ENCODE data around the gene CDC20. TPM values are rescaled to one million over a fixed set of nuclear protein-coding genes. Genes with fewer than 3 reads are reported as not detected.

Gene CDC20
- polyA plus RNA-seq, result 0.58 TPM

DNA sequence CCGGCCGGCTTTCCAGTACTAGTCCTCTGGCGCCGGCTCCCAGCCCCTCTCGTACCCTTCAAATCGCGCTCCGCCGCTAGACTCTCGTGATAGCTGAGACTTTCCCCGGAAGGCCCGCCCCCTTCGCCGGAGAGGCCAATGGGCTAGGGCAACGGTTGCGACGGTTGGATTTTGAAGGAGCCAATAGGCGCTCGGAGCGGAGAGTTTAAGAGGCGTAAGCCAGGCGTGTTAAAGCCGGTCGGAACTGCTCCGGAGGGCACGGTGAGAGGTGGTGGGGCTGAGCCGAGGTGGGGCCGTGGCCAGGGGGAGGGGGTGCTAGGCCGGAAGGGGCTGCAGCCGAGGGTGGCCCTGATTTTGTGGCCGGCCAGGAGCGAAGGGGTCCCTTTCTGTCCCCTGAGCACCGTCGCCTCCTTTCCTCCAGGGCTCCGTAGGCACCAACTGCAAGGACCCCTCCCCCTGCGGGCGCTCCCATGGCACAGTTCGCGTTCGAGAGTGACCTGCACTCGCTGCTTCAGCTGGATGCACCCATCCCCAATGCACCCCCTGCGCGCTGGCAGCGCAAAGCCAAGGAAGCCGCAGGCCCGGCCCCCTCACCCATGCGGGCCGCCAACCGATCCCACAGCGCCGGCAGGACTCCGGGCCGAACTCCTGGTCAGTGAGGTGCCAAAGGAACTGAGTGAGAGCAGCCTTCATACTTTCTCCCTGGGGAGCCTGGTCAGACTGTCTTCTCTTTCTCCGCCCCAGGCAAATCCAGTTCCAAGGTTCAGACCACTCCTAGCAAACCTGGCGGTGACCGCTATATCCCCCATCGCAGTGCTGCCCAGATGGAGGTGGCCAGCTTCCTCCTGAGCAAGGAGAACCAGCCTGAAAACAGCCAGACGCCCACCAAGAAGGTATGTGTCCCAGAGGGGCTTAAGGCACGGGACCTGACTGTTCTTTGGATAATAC, at the start of gene CDC20:
Gene CDC20, plus strand, starts transcription at position 236 of the 948 bp plus-strand sequence. Its CDS starts 235 bp downstream, at position 471.
- Mint-ChIP-seq H3K9me3 (no peaks in the 10 kb centered on the region), H3K27me3 (no peaks in the 10 kb centered on the region), H3K4me1 (peaks cover 10 to 12% (median 11%) of the 10 kb centered on the region in 3 donors), H3K36me3 (peaks cover 4% of the 10 kb centered on the region), H3K27ac (peak within 1 kb of the TSS; percentile 62 to 91 (median 81)), H3K4me3 (peak within 1 kb of the TSS; percentile 87 to 97 (median 90))

DNA sequence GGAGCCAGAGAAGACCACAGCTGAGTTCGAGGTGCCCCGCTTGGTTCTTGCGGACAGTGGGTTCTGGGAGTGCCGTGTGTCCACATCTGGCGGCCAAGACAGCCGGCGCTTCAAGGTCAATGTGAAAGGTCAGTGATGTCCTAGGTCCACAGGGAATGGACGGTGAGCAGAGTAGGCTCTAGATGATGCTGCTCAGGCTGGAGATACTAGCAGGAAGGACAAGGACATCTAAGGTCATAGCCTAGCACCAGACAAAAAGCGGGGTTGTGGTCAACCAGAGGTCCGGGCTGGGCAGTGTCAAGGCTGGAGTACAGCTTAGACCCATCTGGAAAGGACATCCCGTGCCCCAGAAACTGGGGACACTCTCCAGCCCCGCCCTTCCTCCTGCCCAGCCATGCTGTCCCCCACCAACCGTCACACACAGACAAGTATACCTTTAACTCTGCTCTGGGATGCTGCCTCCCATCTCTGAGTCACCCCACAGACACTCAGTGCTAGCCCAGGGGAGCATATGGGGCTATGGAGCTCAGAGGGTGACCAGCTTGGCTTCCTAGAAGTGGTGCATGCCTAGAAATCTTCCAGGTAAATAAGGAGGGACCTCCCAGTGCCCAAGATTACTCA, 49.3 kb upstream of the CDC20 start:
- Mint-ChIP-seq H3K27ac (no peak overlapping the region), H3K4me3 (no peak overlapping the region), H3K27me3 (peaks cover 15% of the 10 kb centered on the region), H3K9me3 (no peaks in the 10 kb centered on the region), H3K36me3 (no peaks in the 10 kb centered on the region), H3K4me1 (peaks cover 0 to 2% (median 0%) of the 10 kb centered on the region in 3 donors)

DNA sequence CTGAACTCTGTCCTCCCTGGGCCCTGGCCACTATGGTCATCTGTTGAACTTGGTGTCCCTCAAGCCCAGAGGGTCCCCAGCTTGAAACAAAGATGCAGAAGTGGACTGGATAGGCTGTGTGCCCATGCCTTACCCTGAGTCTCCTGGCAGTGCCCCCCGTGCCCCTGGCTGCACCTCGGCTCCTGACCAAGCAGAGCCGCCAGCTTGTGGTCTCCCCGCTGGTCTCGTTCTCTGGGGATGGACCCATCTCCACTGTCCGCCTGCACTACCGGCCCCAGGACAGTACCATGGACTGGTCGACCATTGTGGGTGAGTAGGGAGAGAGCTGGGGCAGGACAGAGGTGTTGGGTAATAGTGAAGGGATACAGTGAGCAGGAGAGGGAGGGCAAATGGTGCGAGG, 47.3 kb upstream of the CDC20 start:
- Mint-ChIP-seq H3K4me3 (no peak overlapping the region), H3K4me1 (no peaks in the 10 kb centered on the region), H3K27me3 (peaks cover 5% of the 10 kb centered on the region), H3K27ac (no peak overlapping the region), H3K36me3 (no peaks in the 10 kb centered on the region), H3K9me3 (no peaks in the 10 kb centered on the region)

- Mint-ChIP-seq H3K27ac (no peak overlapping the region), H3K36me3 (no peaks in the 10 kb centered on the region), H3K4me1 (no peaks in the 10 kb centered on the region), H3K4me3 (no peak overlapping the region), H3K9me3 (no peaks in the 10 kb centered on the region), H3K27me3 (peaks cover 4% of the 10 kb centered on the region)
Observed at GRCh38 chr1:43312212-43312623, 46.6 kb upstream of the CDC20 start.

GRCh38 chr1:43312663-43313515, 45.9 kb upstream of the CDC20 start:
- H3K9me3 Mint-ChIP-seq, result no peaks in the 10 kb centered on the region
- H3K4me3 Mint-ChIP-seq, result no peak overlapping the region
- no peak overlapping the region for H3K27ac Mint-ChIP-seq
- H3K27me3 Mint-ChIP-seq, result peaks cover 4% of the 10 kb centered on the region
- no peaks in the 10 kb centered on the region for H3K36me3 Mint-ChIP-seq
- H3K4me1 Mint-ChIP-seq, result peaks cover 0 to 2% (median 0%) of the 10 kb centered on the region in 3 donors

DNA sequence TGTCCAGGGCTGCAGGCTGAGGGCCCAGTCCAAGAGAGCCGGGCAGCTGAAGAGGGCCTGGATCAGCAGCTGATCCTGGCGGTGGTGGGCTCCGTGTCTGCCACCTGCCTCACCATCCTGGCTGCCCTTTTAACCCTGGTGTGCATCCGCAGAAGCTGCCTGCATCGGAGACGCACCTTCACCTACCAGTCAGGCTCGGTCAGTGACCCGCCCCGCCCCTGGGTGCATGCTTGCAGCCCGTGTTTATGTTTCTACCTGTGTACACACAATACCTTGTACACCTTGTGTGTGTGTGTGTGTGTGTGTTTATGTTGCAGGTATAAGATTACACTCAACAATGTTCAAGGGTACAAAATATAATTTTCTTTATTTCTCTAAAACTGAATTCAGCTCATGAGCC, 45.0 kb upstream of the CDC20 start:
- Mint-ChIP-seq H3K27ac (no peak overlapping the region), H3K4me1 (peaks cover 0 to 2% (median 0%) of the 10 kb centered on the region in 3 donors), H3K4me3 (no peak overlapping the region), H3K9me3 (no peaks in the 10 kb centered on the region), H3K36me3 (no peaks in the 10 kb centered on the region), H3K27me3 (peaks cover 4% of the 10 kb centered on the region)

DNA sequence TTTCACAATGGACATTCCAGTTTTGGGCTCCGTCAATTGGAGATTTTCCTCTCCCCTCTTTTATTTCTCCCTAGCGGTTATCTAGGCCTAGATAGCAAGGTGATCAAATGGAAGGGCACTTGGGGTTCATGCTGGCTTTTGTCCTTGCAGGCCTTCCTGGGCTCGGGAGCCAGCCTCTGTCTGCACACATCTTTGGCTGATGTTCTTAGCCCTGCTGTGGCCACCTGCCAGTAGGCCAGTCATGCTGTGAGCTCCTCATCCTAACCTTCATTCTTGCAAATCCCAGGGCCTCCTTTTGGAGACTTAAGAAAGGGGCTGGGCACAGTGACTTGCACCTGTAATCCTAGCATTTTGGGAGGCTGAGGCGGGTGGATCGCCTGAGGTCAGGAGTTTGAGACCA, 44.5 kb upstream of the CDC20 start:
- H3K27me3 Mint-ChIP-seq, result peaks cover 4% of the 10 kb centered on the region
- H3K9me3 Mint-ChIP-seq, result no peaks in the 10 kb centered on the region
- H3K4me3 Mint-ChIP-seq, result no peak overlapping the region
- H3K4me1 Mint-ChIP-seq, result peaks cover 0 to 2% (median 0%) of the 10 kb centered on the region in 3 donors
- H3K36me3 Mint-ChIP-seq, result no peaks in the 10 kb centered on the region
- no peak overlapping the region for H3K27ac Mint-ChIP-seq

GRCh38 chr1:43315481-43315880, 43.3 kb upstream of the CDC20 start:
- no peaks in the 10 kb centered on the region for H3K36me3 Mint-ChIP-seq
- H3K27me3 Mint-ChIP-seq, result peaks cover 4% of the 10 kb centered on the region
- no peak overlapping the region for H3K27ac Mint-ChIP-seq
- H3K9me3 Mint-ChIP-seq, result no peaks in the 10 kb centered on the region
- no peak overlapping the region for H3K4me3 Mint-ChIP-seq
- H3K4me1 Mint-ChIP-seq, result peaks cover 0 to 2% (median 0%) of the 10 kb centered on the region in 3 donors

GRCh38 chr1:43315963-43316737, 42.6 kb upstream of the CDC20 start:
- H3K9me3 Mint-ChIP-seq, result no peaks in the 10 kb centered on the region
- no peaks in the 10 kb centered on the region for H3K36me3 Mint-ChIP-seq
- no peak overlapping the region for H3K27ac Mint-ChIP-seq

DNA sequence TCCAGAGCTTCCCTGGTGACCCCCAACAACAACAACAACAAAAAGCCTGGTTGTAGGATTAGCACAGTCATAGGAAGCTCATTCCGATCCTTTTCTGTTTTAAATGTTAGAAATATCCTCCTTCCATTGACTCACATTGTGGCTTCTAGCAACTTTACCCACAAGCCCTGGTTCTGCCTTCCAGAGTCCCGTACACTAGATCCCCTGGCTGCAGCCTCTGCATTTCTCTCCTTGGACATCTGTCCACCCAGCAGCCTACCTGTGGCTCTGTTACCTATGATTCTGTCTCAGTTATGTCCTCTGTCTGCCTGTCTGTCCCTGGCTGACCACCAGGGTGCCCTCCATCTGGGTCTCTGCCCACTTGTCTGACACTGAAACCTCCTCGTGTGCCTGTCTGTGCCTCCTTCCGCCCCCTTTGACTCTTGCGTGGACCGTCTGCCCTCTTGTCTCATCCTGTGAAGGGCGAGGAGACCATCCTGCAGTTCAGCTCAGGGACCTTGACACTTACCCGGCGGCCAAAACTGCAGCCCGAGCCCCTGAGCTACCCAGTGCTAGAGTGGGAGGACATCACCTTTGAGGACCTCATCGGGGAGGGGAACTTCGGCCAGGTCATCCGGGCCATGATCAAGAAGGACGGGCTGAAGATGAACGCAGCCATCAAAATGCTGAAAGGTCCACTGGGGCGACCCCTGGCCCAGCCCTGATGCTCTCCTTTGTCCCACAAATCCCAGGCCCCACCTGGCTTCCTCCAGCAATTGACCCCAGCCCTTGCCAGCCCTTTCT, 41.9 kb upstream of the CDC20 start:
- Mint-ChIP-seq H3K9me3 (no peaks in the 10 kb centered on the region), H3K27me3 (peaks cover 4% of the 10 kb centered on the region), H3K36me3 (peaks cover 1% of the 10 kb centered on the region), H3K4me1 (peaks cover 0 to 2% (median 0%) of the 10 kb centered on the region in 3 donors), H3K4me3 (no peak overlapping the region), H3K27ac (peak overlapping the region in 1 of 3 donors; percentile 41)

More at GRCh38 chr1:43315963-43316737, 42.6 kb upstream of the CDC20 start:
- H3K4me1 Mint-ChIP-seq, result peaks cover 0 to 2% (median 0%) of the 10 kb centered on the region in 3 donors
- peaks cover 4% of the 10 kb centered on the region for H3K27me3 Mint-ChIP-seq
- no peak overlapping the region for H3K4me3 Mint-ChIP-seq

- H3K4me1 Mint-ChIP-seq, result peaks cover 0 to 2% (median 0%) of the 10 kb centered on the region in 3 donors
- no peaks in the 10 kb centered on the region for H3K9me3 Mint-ChIP-seq
- H3K27ac Mint-ChIP-seq, result no peak overlapping the region
- no peak overlapping the region for H3K4me3 Mint-ChIP-seq
- peaks cover 2% of the 10 kb centered on the region for H3K36me3 Mint-ChIP-seq
- peaks cover 2% of the 10 kb centered on the region for H3K27me3 Mint-ChIP-seq
Observed at GRCh38 chr1:43317817-43318471, 40.8 kb upstream of the CDC20 start.

DNA sequence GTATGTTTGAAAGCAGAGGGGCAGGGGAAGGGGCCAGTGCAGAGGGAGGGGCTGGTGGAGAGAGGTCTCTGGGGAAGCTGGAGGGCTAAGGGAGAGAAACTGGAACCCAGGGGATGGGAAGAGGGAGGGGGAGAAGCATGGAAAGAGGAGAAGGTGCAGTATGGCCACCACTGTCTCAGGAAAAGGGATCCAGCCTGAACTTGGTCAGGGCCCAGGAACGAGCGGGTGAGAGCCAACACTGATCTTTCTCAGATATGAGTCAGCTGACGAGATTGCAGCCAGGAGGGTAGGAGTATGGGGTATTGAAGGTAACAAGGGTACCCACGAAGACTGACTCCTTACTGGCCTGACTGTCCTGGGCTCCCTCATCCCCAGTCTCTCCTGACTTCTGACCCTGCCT, 40.0 kb upstream of the CDC20 start:
- no peaks in the 10 kb centered on the region for H3K9me3 Mint-ChIP-seq
- peaks cover 2% of the 10 kb centered on the region for H3K36me3 Mint-ChIP-seq
- H3K4me1 Mint-ChIP-seq, result peaks cover 0 to 2% (median 0%) of the 10 kb centered on the region in 3 donors
- peaks cover 2% of the 10 kb centered on the region for H3K27me3 Mint-ChIP-seq
- no peak overlapping the region for H3K4me3 Mint-ChIP-seq
- H3K27ac Mint-ChIP-seq, result no peak overlapping the region

- H3K4me1 Mint-ChIP-seq, result peaks cover 0 to 2% (median 0%) of the 10 kb centered on the region in 3 donors
- H3K9me3 Mint-ChIP-seq, result peaks cover 0 to 2% (median 0%) of the 10 kb centered on the region in 3 donors
- no peak overlapping the region for H3K4me3 Mint-ChIP-seq
- H3K27me3 Mint-ChIP-seq, result peaks cover 2% of the 10 kb centered on the region
- no peak overlapping the region for H3K27ac Mint-ChIP-seq
- peaks cover 2% of the 10 kb centered on the region for H3K36me3 Mint-ChIP-seq
Observed at GRCh38 chr1:43319288-43319687, 39.5 kb upstream of the CDC20 start.

Data from IgD-negative memory B cell (primary cell).